Activated CD4-positive, alpha-beta memory T cell treated with anti-CD3 and anti-CD28 coated beads for 36 hours (primary cell): ENCODE data around the gene CD320. TPM values are rescaled to one million over a fixed set of nuclear protein-coding genes. Genes with fewer than 3 reads are reported as not detected.
"Not testable (repeated sequence)": the region's sequence is repeated elsewhere in the genome, so short reads cannot be mapped to it uniquely, and the experiment has no call there.

Experiments used
- CTCF ChIA-PET: fragments of 350-600 bp; sonication (Branson Sonifier 250); formaldehyde crosslinking; loops from one replicate; lab custom pipeline; 2021; ENCODE audit warnings: antibody characterized with exemption, inconsistent platforms; lab: Charles Lee
- POLR2A ChIA-PET: fragments of 350-600 bp; sonication (Branson Sonifier 250); formaldehyde crosslinking; loops from one replicate; lab custom pipeline; 2021; ENCODE audit warnings: antibody characterized with exemption; lab: Charles Lee
- DNase-seq: peaks from one replicate; pipeline ENCODE4 v3.0.0-alpha.2; 2020
- H3K27ac Mint-ChIP-seq: one replicate; pipeline ENCODE4 v1.8.0; 2021; ENCODE audit warnings: mixed read lengths
- H3K27me3 Mint-ChIP-seq: one replicate; pipeline ENCODE4 v1.8.0; 2021; ENCODE audit warnings: mixed read lengths
- H3K36me3 Mint-ChIP-seq: one replicate; pipeline ENCODE4 v1.8.0; 2021; ENCODE audit warnings: mixed read lengths
- H3K4me1 Mint-ChIP-seq: one replicate; pipeline ENCODE4 v1.8.0; 2021; ENCODE audit warnings: low read depth, mixed read lengths
- H3K4me3 Mint-ChIP-seq: one replicate; pipeline ENCODE4 v1.8.0; 2021; ENCODE audit warnings: mild to moderate bottlenecking, mixed read lengths
- H3K9me3 Mint-ChIP-seq: one replicate; pipeline ENCODE4 v1.8.0; 2021; ENCODE audit warnings: mixed read lengths
- intact Hi-C: fragments of 100-400 bp; cut with micrococcal nuclease; formaldehyde crosslinking; loops from one replicate; pipeline ENCODE4 v1.15.1; 2023
- total RNA-seq, 2 experiments: library from RNA; stranded (reverse); gene quantifications; one replicate each; pipeline ENCODE4 v1.2.3, GENCODE V29; 2021

Gene CD320
- total RNA-seq, 2 experiments from 2014 or later = 44.9 to 45.4 TPM

- H3K9me3 Mint-ChIP-seq, H3K27me3 Mint-ChIP-seq, intact Hi-C loops, H3K4me3 Mint-ChIP-seq, POLR2A ChIA-PET, H3K36me3 Mint-ChIP-seq, DNase-seq, H3K27ac Mint-ChIP-seq: not testable (repeated sequence)
- CTCF ChIA-PET = interaction anchor here (1.0 kb wide), 1 partner anchor 13 kb away, joined by 12 read pairs; no protein-coding TSS in a partner anchor
- H3K4me1 Mint-ChIP-seq = peaks cover 10% of the 10 kb centered on the region
Observed at GRCh38 chr19:8341504-8341903, 33.3 kb upstream of the CD320 start.

GRCh38 chr19:8340341-8341096 is 32.4 kb upstream of the CD320 start:
- ChIA-PET CTCF (interaction anchor here (1.0 kb wide), 1 partner anchor 14 kb away, joined by 12 read pairs; no protein-coding TSS in a partner anchor), POLR2A (no interaction called here)
- Mint-ChIP-seq H3K9me3 (no peaks in the 10 kb centered on the region), H3K27me3 (peaks cover 15% of the 10 kb centered on the region), H3K27ac (no peak overlapping the region), H3K36me3 (no peaks in the 10 kb centered on the region), H3K4me3 (no peak overlapping the region), H3K4me1 (peaks cover 13% of the 10 kb centered on the region)
- DNase-seq = no peak
- intact Hi-C loops = no loop called here

GRCh38 chr19:8338835-8339234 is 30.7 kb upstream of the CD320 start:
- Mint-ChIP-seq H3K27ac (no peak overlapping the region), H3K4me1 (peaks cover 15% of the 10 kb centered on the region), H3K9me3 (no peaks in the 10 kb centered on the region), H3K4me3 (no peak overlapping the region), H3K36me3 (no peaks in the 10 kb centered on the region), H3K27me3 (peaks cover 20% of the 10 kb centered on the region)
- DNase-seq = no peak
- POLR2A ChIA-PET = no interaction called here
- intact Hi-C loops = no loop called here
- CTCF ChIA-PET = no interaction called here

GRCh38 chr19:8337728-8338127 is 29.6 kb upstream of the CD320 start:
- H3K4me1 Mint-ChIP-seq = peaks cover 13% of the 10 kb centered on the region
- no peaks in the 10 kb centered on the region for H3K36me3 Mint-ChIP-seq
- H3K27me3 Mint-ChIP-seq = peaks cover 22% of the 10 kb centered on the region
- intact Hi-C loops = no loop called here
- POLR2A ChIA-PET = no interaction called here
- no peak overlapping the region for H3K27ac Mint-ChIP-seq
- no peak overlapping the region for H3K4me3 Mint-ChIP-seq
- CTCF ChIA-PET = no interaction called here
- no peak for DNase-seq
- no peaks in the 10 kb centered on the region for H3K9me3 Mint-ChIP-seq

GRCh38 chr19:8336660-8337059 is 28.5 kb upstream of the CD320 start:
- POLR2A ChIA-PET = no interaction called here
- H3K27ac Mint-ChIP-seq = no peak overlapping the region
- CTCF ChIA-PET = interaction anchor here (1.2 to 3.1 kb wide), 5 partner anchors 12 to 146 kb away, joined by 4 to 21 read pairs (median 7); no protein-coding TSS in a partner anchor
- H3K27me3 Mint-ChIP-seq = peaks cover 22% of the 10 kb centered on the region
- H3K9me3 Mint-ChIP-seq = no peaks in the 10 kb centered on the region
- no peak overlapping the region for H3K4me3 Mint-ChIP-seq
- DNase-seq = no peak
- intact Hi-C loops = no loop called here
- H3K36me3 Mint-ChIP-seq = no peaks in the 10 kb centered on the region
- peaks cover 8% of the 10 kb centered on the region for H3K4me1 Mint-ChIP-seq

- CTCF ChIA-PET = interaction anchor here (0.9 to 3.1 kb wide), 10 partner anchors 8 to 147 kb away, joined by 3 to 21 read pairs (median 4); partner anchors contain the start of gene HNRNPM
Observed at GRCh38 chr19:8336072-8336569, 28.0 kb upstream of the CD320 start.

GRCh38 chr19:8335343-8336071 is 27.3 kb upstream of the CD320 start:
- intact Hi-C loops = no loop called here
- H3K27me3 Mint-ChIP-seq = peaks cover 22% of the 10 kb centered on the region

More at GRCh38 chr19:8336072-8336569, 28.0 kb upstream of the CD320 start:
- peaks cover 8% of the 10 kb centered on the region for H3K4me1 Mint-ChIP-seq
- H3K4me3 Mint-ChIP-seq = peak overlapping the region; percentile 52
- H3K27me3 Mint-ChIP-seq = peaks cover 22% of the 10 kb centered on the region
- no peaks in the 10 kb centered on the region for H3K36me3 Mint-ChIP-seq
- POLR2A ChIA-PET = no interaction called here
- DNase-seq = no peak
- no peaks in the 10 kb centered on the region for H3K9me3 Mint-ChIP-seq
- intact Hi-C loops = no loop called here
- no peak overlapping the region for H3K27ac Mint-ChIP-seq

GRCh38 chr19:8334458-8335342 is 26.5 kb upstream of the CD320 start:
- peaks cover 22% of the 10 kb centered on the region for H3K27me3 Mint-ChIP-seq
- H3K4me3 Mint-ChIP-seq = no peak overlapping the region
- H3K4me1 Mint-ChIP-seq = peaks cover 5% of the 10 kb centered on the region
- ChIA-PET CTCF (interaction anchor here (0.7 to 3.1 kb wide), 16 partner anchors 9 to 364 kb away, joined by 3 to 21 read pairs (median 4); partner anchors contain the start of genes HNRNPM, MARCHF2, NDUFA7 and RPS28), POLR2A (interaction anchor here (0.7 to 1.5 kb wide), 5 partner anchors 8 to 27 kb away, joined by 3 to 4 read pairs (median 3); partner anchors contain the start of genes KANK3, NDUFA7 and RPS28)
- DNase-seq = peak; percentile 55
- intact Hi-C loops = no loop called here
- no peak overlapping the region for H3K27ac Mint-ChIP-seq
- no peaks in the 10 kb centered on the region for H3K9me3 Mint-ChIP-seq
- no peaks in the 10 kb centered on the region for H3K36me3 Mint-ChIP-seq

More at GRCh38 chr19:8335343-8336071, 27.3 kb upstream of the CD320 start:
- ChIA-PET POLR2A (interaction anchor here (0.7 to 1.0 kb wide), 2 partner anchors 12 to 28 kb away, joined by 3 read pairs; no protein-coding TSS in a partner anchor), CTCF (interaction anchor here (0.9 to 3.1 kb wide), 16 partner anchors 9 to 246 kb away, joined by 3 to 21 read pairs (median 5); partner anchors contain the start of genes HNRNPM, NDUFA7, RPS28 and ZNF414)
- Mint-ChIP-seq H3K4me1 (peaks cover 6% of the 10 kb centered on the region), H3K4me3 (peak overlapping the region; percentile 52), H3K36me3 (no peaks in the 10 kb centered on the region), H3K9me3 (no peaks in the 10 kb centered on the region), H3K27ac (no peak overlapping the region)
- peak; percentile 55 for DNase-seq

GRCh38 chr19:8333767-8334457 is 25.8 kb upstream of the CD320 start:
- DNase-seq = no peak
- no peaks in the 10 kb centered on the region for H3K9me3 Mint-ChIP-seq
- intact Hi-C loops = no loop called here
- no peak overlapping the region for H3K27ac Mint-ChIP-seq
- peaks cover 22% of the 10 kb centered on the region for H3K27me3 Mint-ChIP-seq
- ChIA-PET POLR2A (interaction anchor here (0.7 to 1.5 kb wide), 3 partner anchors 9 to 13 kb away, joined by 3 to 4 read pairs (median 3); partner anchors contain the start of genes KANK3, NDUFA7 and RPS28), CTCF (interaction anchor here (0.7 to 3.1 kb wide), 7 partner anchors 9 to 364 kb away, joined by 3 to 21 read pairs (median 5); partner anchors contain the start of genes HNRNPM, MARCHF2 and ZNF414)
- H3K4me3 Mint-ChIP-seq = no peak overlapping the region
- H3K4me1 Mint-ChIP-seq = peaks cover 5% of the 10 kb centered on the region
- H3K36me3 Mint-ChIP-seq = no peaks in the 10 kb centered on the region

- intact Hi-C loops = no loop called here
- Mint-ChIP-seq H3K4me1 (peaks cover 5% of the 10 kb centered on the region), H3K27ac (no peak overlapping the region), H3K9me3 (no peaks in the 10 kb centered on the region), H3K27me3 (peaks cover 20% of the 10 kb centered on the region), H3K36me3 (no peaks in the 10 kb centered on the region), H3K4me3 (no peak overlapping the region)
- DNase-seq = no peak
- ChIA-PET POLR2A (interaction anchor here (1.5 kb wide), 1 partner anchor 9 kb away, joined by 4 read pairs; no protein-coding TSS in a partner anchor), CTCF (interaction anchor here (1.8 to 2.2 kb wide), 2 partner anchors 8 to 65 kb away, joined by 5 to 8 read pairs; no protein-coding TSS in a partner anchor)
Observed at GRCh38 chr19:8332976-8333766, 25.0 kb upstream of the CD320 start.
